ENCODE measurements around the gene PTH1R.

Gene PTH1R

GRCh38 chr3:46859001-46859710, 18.4 kb upstream of the PTH1R start:
- no peak for DNase-seq (ENCODE audit: low read depth)
- no peak overlapping the region for H3K4me3 ChIP-seq (ENCODE audit: low read depth, low read length)
- in situ Hi-C loops (cut with HindIII; ENCODE audit: low sequenced_read_pairs) = no loop called here
- TF ChIP-seq CTCF (IDR thresholded peaks at IDR 0.05; ENCODE audit: low read depth, low read length, missing control alignments) = no peak

DNA sequence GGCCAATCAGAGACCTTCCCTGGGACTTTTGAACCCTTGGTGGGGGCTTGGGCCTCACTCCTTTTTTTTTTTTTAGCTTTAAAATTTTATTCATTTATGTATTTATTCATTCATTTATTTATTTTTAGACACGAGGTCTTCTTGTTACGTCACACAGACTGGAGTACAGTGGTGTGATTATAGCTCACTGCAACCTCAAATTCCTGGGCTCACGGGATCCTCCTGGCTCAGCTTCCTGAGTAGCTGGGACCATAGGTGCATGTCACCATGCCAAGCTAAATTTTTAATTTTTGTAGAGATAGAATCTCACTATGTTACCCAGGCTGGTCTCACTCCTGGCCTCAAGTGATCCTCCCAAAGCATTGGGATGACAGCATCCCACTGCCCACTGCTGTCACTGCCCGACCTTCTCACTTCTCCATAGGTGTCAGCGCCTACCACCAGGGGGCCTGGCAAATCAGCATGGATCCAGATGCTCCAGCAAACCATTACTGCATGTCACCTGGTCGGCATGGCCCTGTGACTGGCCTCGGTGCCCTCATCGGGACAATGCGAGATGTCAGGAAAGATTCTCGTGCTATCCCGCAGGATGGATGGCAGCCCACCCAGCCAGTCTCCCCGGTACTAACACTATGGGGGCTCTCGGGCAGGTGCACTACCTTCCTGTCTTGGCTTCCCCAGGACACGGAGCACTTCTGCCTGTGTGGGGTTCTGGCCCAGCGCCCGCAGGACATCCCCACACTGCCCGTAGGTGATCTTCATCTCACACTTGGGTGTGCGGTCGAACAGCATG, 17.3 kb upstream of the PTH1R start:
- in situ Hi-C loops (cut with HindIII; ENCODE audit: low sequenced_read_pairs) = no loop called here
- no peak for DNase-seq (ENCODE audit: low read depth)

DNA sequence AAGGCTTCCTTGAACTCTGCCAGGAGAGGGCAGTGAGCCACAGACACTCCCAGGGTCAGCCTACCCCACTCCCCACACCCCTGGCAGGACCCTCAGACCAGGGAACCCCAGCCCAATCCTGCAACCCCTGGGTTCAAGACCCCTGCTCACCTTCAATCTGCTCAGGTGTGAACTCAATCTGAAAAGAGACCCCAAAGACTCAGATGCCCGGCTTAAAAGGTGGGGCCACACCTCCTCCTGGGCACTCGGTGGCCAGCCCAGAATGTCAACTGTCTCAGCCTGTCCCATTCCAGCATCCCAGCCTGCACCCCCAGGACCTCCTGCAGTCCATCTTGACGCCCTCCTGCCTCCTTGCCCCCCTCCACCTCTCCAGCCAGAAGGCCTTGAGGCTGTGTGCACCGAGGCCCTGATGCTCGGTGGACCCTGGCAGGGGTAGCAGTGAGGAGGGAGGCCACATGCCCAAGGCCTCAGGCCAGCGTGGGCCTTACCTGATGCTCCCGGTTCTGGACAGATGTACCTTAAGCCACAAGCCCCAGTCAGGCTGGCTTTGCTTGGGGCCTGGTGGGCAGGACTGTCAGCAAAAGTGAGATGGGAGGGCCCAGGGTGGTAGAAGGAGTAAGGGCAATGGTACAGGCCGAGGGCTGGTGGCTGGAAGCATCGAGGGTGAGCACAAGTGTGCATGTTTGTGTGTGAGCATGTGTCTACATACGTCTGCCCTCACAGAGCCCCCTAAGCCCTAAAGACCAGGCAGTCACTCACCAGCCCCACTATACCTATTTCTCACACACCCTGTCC, 16.5 kb upstream of the PTH1R start:
- H3K4me3 ChIP-seq (ENCODE audit: low read depth, low read length) = no peak overlapping the region
- no peak for TF ChIP-seq CTCF (IDR thresholded peaks at IDR 0.05; ENCODE audit: low read depth, low read length, missing control alignments)
- no peak for DNase-seq (ENCODE audit: low read depth)
- in situ Hi-C loops (cut with HindIII; ENCODE audit: low sequenced_read_pairs) = no loop called here

More for the DNA sequence above, 17.3 kb upstream of the PTH1R start:
- no peak overlapping the region for H3K4me3 ChIP-seq (ENCODE audit: low read depth, low read length)
- TF ChIP-seq CTCF (IDR thresholded peaks at IDR 0.05; ENCODE audit: low read depth, low read length, missing control alignments) = peak; percentile 29

DNA sequence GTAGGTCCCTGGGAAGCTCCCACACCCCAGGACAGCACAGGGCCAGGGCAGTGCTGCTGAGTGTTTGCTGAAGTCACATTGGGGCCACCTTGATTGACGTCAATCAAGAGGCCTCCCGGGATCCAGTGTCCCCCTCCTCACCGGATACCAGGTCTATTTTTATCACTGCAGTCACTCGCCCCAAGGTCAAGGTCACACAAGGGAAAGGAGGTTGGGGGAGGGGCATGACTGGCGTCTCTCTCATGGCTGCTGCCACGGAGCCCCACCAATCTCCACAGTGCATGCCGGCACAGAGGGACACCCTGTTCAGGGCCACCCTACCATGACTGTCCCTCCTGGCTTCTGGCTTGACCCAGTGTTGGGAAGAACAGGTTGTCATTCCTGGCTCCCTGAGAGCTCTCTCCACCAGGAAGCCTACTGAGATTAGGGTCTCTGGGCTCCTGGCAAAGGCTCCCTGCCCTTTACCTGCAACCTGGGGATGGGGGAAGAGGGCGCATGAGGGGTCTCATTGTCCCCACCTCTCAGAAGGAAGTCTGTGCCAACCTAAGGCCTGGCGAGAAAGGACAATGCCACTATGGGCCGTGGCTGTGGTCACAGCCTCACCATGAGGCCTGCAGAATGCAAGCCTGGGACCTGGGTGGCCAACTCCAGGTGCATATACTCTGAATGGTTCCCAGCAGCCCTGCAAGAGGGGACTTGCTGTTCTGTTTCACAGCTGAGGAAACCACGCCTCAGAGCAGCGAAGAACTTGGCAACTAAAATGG, 15.7 kb upstream of the PTH1R start:
- DNase-seq (ENCODE audit: low read depth) = no peak
- in situ Hi-C loops (cut with HindIII; ENCODE audit: low sequenced_read_pairs) = no loop called here

GRCh38 chr3:46862369-46863025, 15.0 kb upstream of the PTH1R start:
- TF ChIP-seq CTCF (IDR thresholded peaks at IDR 0.05; ENCODE audit: low read depth, low read length, missing control alignments) = no peak
- H3K4me3 ChIP-seq (ENCODE audit: low read depth, low read length) = no peak overlapping the region
- DNase-seq (ENCODE audit: low read depth) = no peak
- in situ Hi-C loops (cut with HindIII; ENCODE audit: low sequenced_read_pairs) = no loop called here

More for the DNA sequence above, 15.7 kb upstream of the PTH1R start:
- TF ChIP-seq CTCF (IDR thresholded peaks at IDR 0.05; ENCODE audit: low read depth, low read length, missing control alignments) = no peak
- H3K4me3 ChIP-seq (ENCODE audit: low read depth, low read length) = no peak overlapping the region
